ENCODE measurements around the gene GDF2.

The GDF2 gene

DNA sequence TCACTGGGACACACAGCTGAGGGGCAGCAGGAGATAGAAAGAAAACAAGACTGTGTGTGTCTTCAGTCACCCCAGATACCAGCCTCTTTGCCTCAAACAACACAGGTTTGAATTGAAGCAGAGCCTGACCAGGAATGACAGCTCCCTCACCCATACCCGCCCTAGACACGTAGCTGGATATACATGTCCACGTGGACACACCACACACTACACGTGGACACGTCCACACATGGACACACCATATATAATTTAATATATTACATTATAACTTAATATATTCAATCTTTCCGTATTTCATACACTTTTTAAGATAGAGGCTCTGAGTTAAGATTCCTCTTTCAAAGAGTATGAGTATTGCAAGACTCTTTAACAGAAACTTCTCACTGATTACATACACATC is 11.3 kb downstream of the GDF2 start:
- no peak for DNase-seq (ENCODE audit: low read depth)

GRCh38 chr10:47334466-47335295 is 12.4 kb downstream of the GDF2 start:
- DNase-seq (ENCODE audit: low read depth), result no peak

DNA sequence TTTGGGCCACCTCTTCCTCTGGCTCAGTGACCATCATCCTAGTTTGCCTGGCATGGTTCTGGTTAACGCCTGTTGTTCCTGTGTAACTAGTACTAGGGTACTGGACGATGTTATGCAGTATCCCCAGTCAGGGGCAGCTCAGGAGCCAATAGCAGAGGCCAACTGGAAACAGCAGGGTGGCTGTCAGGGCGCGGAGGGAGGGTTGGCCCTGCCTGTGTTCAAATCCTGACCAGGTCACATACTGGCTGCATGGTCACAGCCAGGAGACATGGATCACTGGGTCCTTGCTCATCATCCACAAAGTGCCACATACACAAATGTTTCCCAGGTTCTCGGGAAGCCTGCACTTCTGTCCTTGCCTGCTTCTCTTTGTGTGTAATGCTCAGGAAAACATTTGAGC is 13.7 kb downstream of the GDF2 start:
- DNase-seq (ENCODE audit: low read depth), result no peak

DNA sequence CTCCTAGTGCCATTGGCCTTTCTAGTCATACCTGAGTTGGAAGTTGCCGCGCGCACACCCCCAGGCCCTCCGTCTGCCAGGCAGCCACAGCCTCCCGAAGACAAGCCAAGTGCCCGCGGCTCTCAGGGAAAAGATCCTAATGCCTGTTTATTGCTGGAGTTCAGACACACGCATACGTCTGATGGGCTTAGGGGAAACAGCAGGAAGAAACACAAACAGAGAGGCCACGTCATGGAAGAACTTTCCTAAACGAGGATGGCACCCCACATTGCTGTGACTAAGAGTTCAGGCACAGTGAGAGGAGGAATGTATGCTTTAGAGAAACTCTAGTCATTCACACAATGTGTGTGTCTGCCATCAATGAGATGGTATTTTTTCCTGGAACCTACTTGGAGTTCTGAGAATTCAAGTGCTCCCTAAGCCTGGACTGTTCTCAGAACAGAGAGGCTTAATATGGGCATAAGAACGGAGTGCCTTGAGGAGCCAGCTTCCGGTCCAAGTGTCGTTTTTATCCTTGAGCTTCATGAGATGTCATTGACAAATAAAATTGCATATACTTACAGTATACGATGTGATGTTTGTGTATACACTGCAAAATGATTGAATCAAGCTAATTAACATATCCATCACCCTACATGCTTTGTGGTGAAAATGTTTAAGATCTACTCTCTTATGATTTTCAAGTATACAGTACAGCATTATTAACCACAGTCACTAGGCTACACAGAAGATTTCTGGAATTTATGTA is 14.3 kb downstream of the GDF2 start:
- no peak for DNase-seq (ENCODE audit: low read depth)

DNA sequence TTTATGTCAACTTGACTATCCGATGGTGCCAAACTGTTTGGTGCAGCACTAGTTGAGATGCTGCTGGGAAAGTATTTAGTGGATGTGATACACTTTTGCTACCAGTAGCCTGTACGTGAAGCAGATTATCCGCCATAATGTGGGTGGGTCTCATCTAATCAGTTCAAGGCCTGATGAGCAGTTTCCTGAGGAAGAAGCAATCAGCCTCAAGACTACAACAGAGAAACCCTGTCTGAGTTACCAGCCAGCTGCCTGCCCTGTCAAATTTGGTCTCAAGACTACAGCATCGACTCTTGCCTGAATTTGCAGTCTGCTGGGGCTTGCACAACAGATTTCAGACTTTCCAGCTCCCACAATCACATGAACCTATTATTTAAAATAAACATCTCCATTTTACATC is 15.1 kb downstream of the GDF2 start:
- DNase-seq (ENCODE audit: low read depth), result no peak

GRCh38 chr10:47339186-47339735 is 17.0 kb downstream of the GDF2 start:
- DNase-seq (ENCODE audit: low read depth), result no peak

DNA sequence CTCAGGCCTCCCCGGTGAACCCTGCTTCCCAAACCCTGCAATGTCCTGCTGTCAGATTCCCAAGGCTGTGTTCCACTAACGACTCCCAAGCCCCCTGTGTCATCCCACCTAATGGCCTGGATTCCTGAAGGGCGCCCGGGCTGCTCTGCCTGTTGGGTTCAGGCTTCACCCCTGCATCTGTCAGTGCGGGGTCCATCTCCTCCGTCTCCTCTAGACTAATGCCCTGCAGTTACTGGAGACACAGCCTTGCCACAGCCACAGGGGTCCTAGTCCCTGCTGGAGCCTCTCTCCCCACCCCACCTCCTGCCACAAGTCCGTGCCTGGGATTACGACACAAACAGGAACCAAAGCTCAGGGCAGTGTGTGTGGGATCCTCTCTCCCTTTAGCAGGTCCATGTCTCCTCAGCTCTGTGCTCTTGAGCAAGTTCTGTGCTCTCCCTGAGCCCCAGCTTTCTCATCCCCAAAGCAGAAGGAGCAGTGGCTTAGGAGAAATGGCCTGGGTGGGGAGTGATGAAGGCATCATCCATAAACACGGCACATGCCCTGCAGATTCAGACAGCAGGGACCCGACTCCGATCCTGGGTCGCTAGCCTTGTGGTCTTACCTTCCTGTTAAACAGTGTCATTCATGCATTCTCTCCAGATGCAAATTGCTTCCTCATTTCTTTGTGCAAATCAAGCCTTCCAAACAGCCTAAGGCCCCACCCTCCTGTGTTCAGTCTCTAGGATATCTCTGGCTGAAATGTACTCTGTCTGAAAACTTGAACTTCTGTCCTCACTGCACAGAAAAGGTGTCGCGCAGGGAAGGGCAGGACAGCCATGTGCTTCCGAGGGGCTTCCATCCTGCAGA is 17.7 kb downstream of the GDF2 start:
- DNase-seq (ENCODE audit: low read depth), result no peak

- peak; percentile 15 for DNase-seq (ENCODE audit: low read depth)
These were observed 18.4 kb downstream of the GDF2 start for GRCh38 chr10:47340608-47341170.

- DNase-seq (ENCODE audit: low read depth), result no peak
These were observed 23.0 kb downstream of the GDF2 start for GRCh38 chr10:47344996-47345870.

DNA sequence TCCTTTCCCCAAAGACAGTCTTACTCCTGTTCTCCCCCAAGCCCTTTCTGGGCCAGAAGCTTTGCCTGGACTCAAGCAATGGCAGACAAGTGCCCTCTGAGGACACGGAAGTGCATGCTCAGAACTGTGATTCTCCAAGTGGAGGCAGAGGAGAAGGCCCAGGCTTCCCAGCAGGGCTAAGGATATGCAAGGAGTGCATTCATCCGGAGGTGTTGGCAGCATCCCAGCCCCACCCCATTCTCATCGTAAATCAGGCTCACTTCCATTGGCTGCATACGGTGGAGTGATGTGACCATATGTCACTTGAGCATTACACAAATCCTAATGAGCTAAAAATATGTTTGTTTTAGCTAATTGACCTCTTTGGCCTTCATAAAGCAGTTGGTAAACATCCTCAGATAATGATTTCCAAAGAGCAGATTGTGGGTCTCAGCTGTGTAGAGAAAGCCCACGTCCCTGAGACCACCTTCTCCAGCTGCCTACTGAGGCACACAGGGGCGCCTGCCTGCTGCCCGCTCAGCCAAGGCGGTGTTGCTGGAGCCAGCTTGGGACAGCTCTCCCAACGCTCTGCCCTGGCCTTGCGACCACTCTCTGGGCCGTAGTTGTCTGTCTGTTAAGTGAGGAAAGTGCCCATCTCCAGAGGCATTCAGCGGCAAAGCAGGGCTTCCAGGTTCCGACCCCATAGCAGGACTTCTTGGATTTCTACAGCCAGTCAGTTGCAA is 24.5 kb downstream of the GDF2 start:
- no peak for DNase-seq (ENCODE audit: low read depth)

DNA sequence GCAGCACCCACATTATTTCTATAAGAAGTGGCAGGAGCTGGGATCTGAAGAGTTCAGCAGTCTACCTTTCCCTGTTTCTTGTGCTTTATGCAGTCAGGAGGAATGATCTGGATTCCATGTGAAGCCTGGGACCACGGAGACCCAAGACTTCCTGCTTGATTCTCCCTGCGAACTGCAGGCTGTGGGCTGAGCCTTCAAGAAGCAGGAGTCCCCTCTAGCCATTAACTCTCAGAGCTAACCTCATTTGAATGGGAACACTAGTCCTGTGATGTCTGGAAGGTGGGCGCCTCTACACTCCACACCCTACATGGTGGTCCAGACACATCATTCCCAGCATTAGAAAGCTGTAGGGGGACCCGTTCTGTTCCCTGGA is 25.0 kb downstream of the GDF2 start:
- no peak for DNase-seq (ENCODE audit: low read depth)

- no peak for DNase-seq (ENCODE audit: low read depth)
These were observed 25.9 kb downstream of the GDF2 start, which contains the start of gene RBP3 for GRCh38 chr10:47348138-47348651. RBP3 (plus strand) TSS chr10:47348363; CDS start chr10:47348485, 122 bp downstream.

DNA sequence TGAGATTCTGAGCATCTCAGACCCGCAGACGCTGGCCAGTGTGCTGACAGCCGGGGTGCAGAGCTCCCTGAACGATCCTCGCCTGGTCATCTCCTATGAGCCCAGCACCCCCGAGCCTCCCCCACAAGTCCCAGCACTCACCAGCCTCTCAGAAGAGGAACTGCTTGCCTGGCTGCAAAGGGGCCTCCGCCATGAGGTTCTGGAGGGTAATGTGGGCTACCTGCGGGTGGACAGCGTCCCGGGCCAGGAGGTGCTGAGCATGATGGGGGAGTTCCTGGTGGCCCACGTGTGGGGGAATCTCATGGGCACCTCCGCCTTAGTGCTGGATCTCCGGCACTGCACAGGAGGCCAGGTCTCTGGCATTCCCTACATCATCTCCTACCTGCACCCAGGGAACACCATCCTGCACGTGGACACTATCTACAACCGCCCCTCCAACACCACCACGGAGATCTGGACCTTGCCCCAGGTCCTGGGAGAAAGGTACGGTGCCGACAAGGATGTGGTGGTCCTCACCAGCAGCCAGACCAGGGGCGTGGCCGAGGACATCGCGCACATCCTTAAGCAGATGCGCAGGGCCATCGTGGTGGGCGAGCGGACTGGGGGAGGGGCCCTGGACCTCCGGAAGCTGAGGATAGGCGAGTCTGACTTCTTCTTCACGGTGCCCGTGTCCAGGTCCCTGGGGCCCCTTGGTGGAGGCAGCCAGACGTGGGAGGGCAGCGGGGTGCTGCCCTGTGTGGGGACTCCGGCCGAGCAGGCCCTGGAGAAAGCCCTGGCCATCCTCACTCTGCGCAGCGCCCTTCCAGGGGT is 26.6 kb downstream of the GDF2 start:
- no peak for DNase-seq (ENCODE audit: low read depth)

DNA sequence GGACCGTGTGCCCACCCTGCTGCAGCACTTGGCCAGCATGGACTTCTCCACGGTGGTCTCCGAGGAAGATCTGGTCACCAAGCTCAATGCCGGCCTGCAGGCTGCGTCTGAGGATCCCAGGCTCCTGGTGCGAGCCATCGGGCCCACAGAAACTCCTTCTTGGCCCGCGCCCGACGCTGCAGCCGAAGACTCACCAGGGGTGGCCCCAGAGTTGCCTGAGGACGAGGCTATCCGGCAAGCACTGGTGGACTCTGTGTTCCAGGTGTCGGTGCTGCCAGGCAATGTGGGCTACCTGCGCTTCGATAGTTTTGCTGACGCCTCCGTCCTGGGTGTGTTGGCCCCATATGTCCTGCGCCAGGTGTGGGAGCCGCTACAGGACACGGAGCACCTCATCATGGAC is 27.3 kb downstream of the GDF2 start:
- DNase-seq (ENCODE audit: low read depth), result no peak

DNA sequence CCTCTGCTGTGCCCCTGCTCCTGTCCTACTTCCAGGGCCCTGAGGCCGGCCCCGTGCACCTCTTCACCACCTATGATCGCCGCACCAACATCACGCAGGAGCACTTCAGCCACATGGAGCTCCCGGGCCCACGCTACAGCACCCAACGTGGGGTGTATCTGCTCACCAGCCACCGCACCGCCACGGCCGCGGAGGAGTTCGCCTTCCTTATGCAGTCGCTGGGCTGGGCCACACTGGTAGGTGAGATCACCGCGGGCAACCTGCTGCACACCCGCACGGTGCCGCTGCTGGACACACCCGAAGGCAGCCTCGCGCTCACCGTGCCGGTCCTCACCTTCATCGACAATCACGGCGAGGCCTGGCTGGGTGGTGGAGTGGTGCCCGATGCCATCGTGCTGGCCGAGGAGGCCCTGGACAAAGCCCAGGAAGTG is 27.7 kb downstream of the GDF2 start:
- no peak for DNase-seq (ENCODE audit: low read depth)

DNA sequence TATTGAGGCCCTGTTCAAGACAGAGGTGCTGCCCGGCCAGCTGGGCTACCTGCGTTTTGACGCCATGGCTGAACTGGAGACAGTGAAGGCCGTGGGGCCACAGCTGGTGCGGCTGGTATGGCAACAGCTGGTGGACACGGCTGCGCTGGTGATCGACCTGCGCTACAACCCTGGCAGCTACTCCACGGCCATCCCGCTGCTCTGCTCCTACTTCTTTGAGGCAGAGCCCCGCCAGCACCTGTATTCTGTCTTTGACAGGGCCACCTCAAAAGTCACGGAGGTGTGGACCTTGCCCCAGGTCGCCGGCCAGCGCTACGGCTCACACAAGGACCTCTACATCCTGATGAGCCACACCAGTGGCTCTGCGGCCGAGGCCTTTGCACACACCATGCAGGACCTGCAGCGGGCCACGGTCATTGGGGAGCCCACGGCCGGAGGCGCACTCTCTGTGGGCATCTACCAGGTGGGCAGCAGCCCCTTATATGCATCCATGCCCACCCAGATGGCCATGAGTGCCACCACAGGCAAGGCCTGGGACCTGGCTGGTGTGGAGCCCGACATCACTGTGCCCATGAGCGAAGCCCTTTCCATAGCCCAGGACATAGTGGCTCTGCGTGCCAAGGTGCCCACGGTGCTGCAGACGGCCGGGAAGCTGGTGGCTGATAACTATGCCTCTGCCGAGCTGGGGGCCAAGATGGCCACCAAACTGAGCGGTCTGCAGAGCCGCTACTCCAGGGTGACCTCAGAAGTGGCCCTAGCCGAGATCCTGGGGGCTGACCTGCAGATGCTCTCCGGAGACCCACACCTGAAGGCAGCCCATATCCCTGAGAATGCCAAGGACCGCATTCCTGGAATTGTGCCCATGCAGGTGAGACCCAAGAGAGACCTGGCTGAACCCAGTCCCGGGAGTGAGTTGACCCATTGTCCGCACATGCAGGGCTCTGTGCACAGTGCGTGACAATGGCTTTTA is 28.7 kb downstream of the GDF2 start:
- no peak for DNase-seq (ENCODE audit: low read depth)

DNA sequence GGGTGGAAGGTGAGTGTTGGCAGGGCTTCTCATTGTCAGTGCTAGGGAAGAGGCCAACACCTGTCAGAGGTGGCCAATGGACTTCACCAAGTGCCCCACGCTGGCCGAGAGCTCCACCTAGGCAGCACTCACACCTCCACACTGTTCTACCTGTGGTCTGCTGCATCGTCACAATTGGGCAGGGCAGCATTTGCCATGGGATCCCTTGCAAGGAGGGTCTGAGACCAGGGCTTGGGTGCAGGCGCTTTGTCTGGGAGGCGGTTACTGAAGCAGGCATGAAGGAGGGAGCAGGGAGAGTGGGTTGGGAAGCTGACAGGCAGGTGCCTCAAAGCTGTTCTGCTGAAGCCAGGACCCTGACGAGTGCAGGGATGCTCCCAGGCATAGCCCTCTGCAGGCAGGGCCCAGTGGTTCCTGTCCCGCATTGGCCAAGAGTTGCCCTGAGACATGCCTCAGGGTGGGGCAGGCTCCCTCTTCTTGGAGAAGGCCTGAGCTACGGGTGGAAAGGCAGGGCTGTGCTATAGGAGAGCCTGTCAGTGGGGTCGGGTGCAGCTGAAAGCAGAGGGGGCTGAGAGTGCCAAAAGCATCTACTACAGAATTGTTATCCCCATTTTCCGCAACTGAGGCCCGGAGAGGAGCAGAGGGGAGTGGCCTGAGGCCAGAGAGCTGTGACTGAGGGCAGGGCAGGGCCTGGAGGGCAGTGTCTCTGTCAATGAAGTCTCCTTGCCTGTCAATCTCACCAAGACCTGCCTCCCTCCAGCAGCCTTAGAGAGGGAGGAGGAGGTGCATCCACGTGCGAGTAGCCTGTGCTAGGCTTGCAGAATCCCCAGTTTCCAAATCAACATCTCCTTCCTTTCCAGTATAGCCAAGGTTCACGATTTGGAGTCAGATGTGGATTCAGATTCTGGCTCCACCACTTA is 29.9 kb downstream of the GDF2 start:
- DNase-seq (ENCODE audit: low read depth), result no peak

All from HS-5 (cell line).